ENCODE results near the gene SDCCAG8.
"Not testable (repeated sequence)": the region's sequence is repeated elsewhere in the genome, so short reads cannot be mapped to it uniquely, and the experiment has no call there.

Gene SDCCAG8

GRCh38 chr1:243287123-243287460, 31.3 kb downstream of the SDCCAG8 start:
- DNase-seq = no peak

- peak; percentile 84 for DNase-seq
These were observed 31.8 kb downstream of the SDCCAG8 start for GRCh38 chr1:243287652-243288051.

GRCh38 chr1:243288062-243288461, 32.2 kb downstream of the SDCCAG8 start:
- no peak for DNase-seq

- peak; percentile 40 for DNase-seq
These were observed 35.5 kb downstream of the SDCCAG8 start for GRCh38 chr1:243291292-243291691.

GRCh38 chr1:243292117-243292516, 36.3 kb downstream of the SDCCAG8 start:
- DNase-seq = no peak

- no peak for DNase-seq
These were observed 38.3 kb downstream of the SDCCAG8 start for GRCh38 chr1:243293941-243294722.

GRCh38 chr1:243294723-243295121, 38.9 kb downstream of the SDCCAG8 start:
- DNase-seq = peak; percentile 81

GRCh38 chr1:243299069-243299468, 43.2 kb downstream of the SDCCAG8 start:
- no peak for DNase-seq

- DNase-seq = no peak
These were observed 45.2 kb downstream of the SDCCAG8 start for GRCh38 chr1:243301059-243301458.

- DNase-seq = no peak
These were observed 56.0 kb downstream of the SDCCAG8 start for GRCh38 chr1:243311809-243312208.

GRCh38 chr1:243312952-243313634, 57.3 kb downstream of the SDCCAG8 start:
- no peak for DNase-seq

GRCh38 chr1:243313635-243314536, 58.0 kb downstream of the SDCCAG8 start:
- no peak for DNase-seq

GRCh38 chr1:243315455-243315854, 59.6 kb downstream of the SDCCAG8 start:
- peak; percentile 18 for DNase-seq

GRCh38 chr1:243315893-243316292, 60.1 kb downstream of the SDCCAG8 start:
- no peak for DNase-seq

- DNase-seq = no peak
These were observed 60.6 kb downstream of the SDCCAG8 start for GRCh38 chr1:243316366-243316989.

- no peak for DNase-seq
These were observed 64.4 kb downstream of the SDCCAG8 start for GRCh38 chr1:243320224-243320623.

- no peak for DNase-seq
These were observed 66.5 kb downstream of the SDCCAG8 start for GRCh38 chr1:243322326-243322725.

GRCh38 chr1:243323491-243323890, 67.7 kb downstream of the SDCCAG8 start:
- DNase-seq = no peak

- peak; percentile 83 for DNase-seq
These were observed 69.6 kb downstream of the SDCCAG8 start for GRCh38 chr1:243325305-243325890.

GRCh38 chr1:243332440-243332839, 76.6 kb downstream of the SDCCAG8 start:
- DNase-seq = no peak

GRCh38 chr1:243335292-243335691, 79.5 kb downstream of the SDCCAG8 start:
- no peak for DNase-seq

GRCh38 chr1:243336163-243336562, 80.3 kb downstream of the SDCCAG8 start:
- no peak for DNase-seq

GRCh38 chr1:243338848-243339247, 83.0 kb downstream of the SDCCAG8 start:
- not testable (repeated sequence) for DNase-seq

Measured in fibroblast of upper back skin (primary cell).